Ovary (tissue), 3 donors: ENCODE data around the gene SLC1A4.

Experiments used
- POLR2A ChIP-seq: fragments of 450-650 bp; IDR thresholded peaks from one replicate; pipeline ENCODE4 v1.6.1; 2017; ENCODE audit warnings: antibody characterized with exemption, mild to moderate bottlenecking, moderate library complexity
- TF ChIP-seq, protein P1 (sequence below), 3 donors: fragments of 450-650 bp in 2 of 3; fragments of 200-600 bp in 1 of 3; IDR thresholded peaks; one replicate each; pipeline versions ENCODE4 v1.5.1 to v1.8.0; 2016 to 2022; ENCODE audit warnings: antibody characterized with exemption in 3 of 3, mild to moderate bottlenecking in 1 of 3
- donor health status: DM: no; HTN: no; CAD: no.

GRCh38 chr2:65070856-65071255, 81.7 kb downstream of the SLC1A4 start:
- no peak for TF ChIP-seq POLR2A
- TF ChIP-seq, protein P1, sequence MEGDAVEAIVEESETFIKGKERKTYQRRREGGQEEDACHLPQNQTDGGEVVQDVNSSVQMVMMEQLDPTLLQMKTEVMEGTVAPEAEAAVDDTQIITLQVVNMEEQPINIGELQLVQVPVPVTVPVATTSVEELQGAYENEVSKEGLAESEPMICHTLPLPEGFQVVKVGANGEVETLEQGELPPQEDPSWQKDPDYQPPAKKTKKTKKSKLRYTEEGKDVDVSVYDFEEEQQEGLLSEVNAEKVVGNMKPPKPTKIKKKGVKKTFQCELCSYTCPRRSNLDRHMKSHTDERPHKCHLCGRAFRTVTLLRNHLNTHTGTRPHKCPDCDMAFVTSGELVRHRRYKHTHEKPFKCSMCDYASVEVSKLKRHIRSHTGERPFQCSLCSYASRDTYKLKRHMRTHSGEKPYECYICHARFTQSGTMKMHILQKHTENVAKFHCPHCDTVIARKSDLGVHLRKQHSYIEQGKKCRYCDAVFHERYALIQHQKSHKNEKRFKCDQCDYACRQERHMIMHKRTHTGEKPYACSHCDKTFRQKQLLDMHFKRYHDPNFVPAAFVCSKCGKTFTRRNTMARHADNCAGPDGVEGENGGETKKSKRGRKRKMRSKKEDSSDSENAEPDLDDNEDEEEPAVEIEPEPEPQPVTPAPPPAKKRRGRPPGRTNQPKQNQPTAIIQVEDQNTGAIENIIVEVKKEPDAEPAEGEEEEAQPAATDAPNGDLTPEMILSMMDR (IDR thresholded peaks at IDR 0.05) = no peak
